Omental fat pad (tissue), 4 donors: ENCODE results near the gene PPP2R5D. TPM values are rescaled to one million over a fixed set of nuclear protein-coding genes. Genes with fewer than 3 reads are reported as not detected.
"Not testable (repeated sequence)": the region's sequence is repeated elsewhere in the genome, so short reads cannot be mapped to it uniquely, and the experiment has no call there.

Experiments
- ATAC-seq: fragments of 150-250 bp; one replicate; pipeline ENCODE4 v1.9.1; 2016; ENCODE audit warnings: mild to moderate bottlenecking, moderate library complexity; ENCODE audit not compliant: low FRiP score
- DNase-seq: peaks from one replicate; pipeline ENCODE4 v3.0.0-alpha.2; 2019; ENCODE audit warnings: low spot score
- total RNA-seq, 4 donors: library from RNA; depleted of rRNA; stranded (reverse); fragments of >200 nt; gene quantifications; one replicate each; pipeline ENCODE4 v1.1.0, GENCODE V29; 2016
- TF ChIP-seq, protein P1 (sequence below), 3 donors: fragments of 450-650 bp; IDR thresholded peaks; one replicate each; pipeline ENCODE4 v1.5.1; 2016 to 2017; ENCODE audit warnings: antibody characterized with exemption in 3 of 3, mild to moderate bottlenecking in 3 of 3, moderate library complexity in 2 of 3

PPP2R5D gene
- total RNA-seq, 4 donors from 2014 or later = 18.0 to 41.5 (median 37.4) TPM

DNA sequence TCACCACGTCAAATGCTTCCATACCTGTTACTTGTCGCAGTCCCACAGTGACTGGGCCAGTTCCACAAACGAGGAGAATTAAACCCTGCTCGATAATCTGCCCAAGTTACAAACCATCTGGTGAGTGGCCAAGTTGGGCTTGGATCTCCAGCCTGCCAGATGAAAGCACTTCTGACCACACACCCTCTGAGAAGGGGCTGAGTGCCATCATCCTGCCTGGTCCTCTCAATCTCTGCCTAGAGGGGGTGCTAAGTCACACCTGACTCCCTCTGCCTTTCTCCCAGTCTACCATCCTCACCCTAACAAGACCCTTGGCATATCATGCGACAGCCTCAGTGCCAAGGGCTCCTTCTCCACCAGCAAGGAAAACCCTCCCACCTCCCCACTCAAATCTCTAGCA is 52.8 kb downstream of the PPP2R5D start:
- TF ChIP-seq, protein P1, sequence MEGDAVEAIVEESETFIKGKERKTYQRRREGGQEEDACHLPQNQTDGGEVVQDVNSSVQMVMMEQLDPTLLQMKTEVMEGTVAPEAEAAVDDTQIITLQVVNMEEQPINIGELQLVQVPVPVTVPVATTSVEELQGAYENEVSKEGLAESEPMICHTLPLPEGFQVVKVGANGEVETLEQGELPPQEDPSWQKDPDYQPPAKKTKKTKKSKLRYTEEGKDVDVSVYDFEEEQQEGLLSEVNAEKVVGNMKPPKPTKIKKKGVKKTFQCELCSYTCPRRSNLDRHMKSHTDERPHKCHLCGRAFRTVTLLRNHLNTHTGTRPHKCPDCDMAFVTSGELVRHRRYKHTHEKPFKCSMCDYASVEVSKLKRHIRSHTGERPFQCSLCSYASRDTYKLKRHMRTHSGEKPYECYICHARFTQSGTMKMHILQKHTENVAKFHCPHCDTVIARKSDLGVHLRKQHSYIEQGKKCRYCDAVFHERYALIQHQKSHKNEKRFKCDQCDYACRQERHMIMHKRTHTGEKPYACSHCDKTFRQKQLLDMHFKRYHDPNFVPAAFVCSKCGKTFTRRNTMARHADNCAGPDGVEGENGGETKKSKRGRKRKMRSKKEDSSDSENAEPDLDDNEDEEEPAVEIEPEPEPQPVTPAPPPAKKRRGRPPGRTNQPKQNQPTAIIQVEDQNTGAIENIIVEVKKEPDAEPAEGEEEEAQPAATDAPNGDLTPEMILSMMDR (IDR thresholded peaks at IDR 0.05) = no peak
- ATAC-seq = no peak

DNA sequence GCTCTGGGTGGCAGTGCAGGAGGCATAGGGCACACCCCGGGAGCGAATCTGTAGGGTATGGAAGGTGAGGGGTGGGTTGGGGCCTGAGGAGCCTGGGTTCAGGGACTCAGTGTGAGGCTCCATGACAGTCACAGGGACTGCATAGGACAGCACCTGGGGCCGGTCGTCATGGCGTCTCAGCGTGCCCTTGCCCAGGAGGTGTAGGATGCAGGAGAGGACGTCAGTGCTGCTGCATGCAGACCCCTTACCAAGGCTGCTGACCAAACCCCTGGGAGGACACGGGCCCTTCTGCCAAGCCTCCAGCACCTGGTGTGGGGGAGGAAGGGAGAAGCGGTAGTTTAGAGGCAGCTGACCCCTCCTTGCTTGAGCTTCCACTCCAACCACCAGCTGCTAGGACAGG is 53.3 kb downstream of the PPP2R5D start:
- no peak for ATAC-seq
- no peak for DNase-seq
- TF ChIP-seq, protein P1 (IDR thresholded peaks at IDR 0.05) = no peak

More for the DNA sequence above, 52.8 kb downstream of the PPP2R5D start:
- DNase-seq = no peak

DNA sequence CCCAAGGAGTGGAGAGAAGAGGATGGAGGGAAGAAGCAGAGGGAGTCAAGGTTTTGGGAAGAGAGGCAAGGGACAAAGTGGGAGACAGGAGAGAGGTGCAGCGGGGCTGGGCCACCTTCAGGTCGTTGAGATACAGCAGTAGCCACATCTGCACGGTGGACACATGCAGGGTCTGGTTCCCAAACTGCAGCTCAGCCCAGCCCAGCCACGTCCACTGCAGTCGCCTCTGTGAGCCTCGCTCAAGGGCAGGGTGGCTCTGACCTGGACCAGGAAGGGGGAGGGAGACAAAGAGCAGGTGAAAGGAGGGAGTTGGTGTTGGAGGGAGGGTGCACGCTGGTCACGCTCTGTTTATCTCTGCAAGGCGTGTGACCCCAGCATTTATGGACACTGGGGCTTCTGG is 54.4 kb downstream of the PPP2R5D start:
- ATAC-seq (no peak), DNase-seq (no peak)
- TF ChIP-seq, protein P1 (IDR thresholded peaks at IDR 0.05) = no peak

DNA sequence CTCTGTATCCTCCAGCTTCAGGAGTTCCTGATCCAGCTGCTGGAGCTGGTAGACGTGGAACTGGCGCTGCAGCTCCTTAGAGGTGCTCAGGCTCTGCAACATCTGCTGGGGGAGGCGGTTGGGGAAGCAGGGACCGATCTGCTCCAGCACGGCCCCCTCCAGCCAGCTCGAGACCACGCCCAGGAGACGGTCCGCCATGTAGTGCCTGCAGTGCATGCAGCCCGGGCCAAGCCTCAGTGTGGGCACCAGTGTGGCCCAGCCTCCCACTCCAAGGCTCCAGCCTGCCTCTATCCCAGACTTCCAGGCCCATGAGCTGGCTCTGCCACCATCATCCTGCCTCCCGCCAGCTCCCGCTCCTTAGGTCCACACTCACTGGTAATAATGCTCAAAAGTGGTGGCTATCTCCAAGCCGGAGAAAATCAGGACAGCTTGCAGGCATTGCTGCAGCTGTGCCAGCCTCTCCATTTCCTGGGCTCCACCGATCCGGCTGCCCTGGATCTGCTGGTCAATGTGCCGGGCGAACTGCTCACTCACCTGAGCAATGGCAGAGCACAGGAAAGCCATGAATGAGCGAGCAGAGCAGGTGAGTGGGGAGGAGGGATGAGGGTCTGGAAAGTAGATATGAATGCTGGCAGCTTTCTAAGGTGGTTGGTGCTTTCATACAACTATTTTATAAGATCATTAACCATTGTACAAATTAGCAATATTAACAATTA is 56.3 kb downstream of the PPP2R5D start:
- no peak for DNase-seq
- TF ChIP-seq, protein P1 (IDR thresholded peaks at IDR 0.05) = no peak
- no peak for ATAC-seq

DNA sequence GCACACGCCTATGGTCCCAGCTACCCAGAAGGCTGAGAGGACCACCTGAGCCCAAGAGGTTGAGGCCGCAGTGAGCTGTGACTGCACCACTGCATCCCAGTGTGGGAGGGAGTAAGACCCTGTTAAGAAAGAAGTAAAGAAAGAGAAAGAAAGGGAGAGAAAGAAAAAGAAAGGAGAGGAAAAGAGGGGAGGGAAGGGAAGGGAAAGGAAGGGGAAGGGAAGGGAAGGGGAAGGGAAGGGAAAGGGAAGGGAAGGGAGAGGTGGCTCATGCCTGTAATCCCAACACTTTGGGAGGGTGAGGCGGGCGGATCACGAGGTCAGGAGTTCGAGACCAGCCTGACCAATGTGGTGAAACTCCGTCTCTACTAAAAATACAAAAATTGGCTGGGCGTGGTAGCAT is 57.1 kb downstream of the PPP2R5D start:
- ATAC-seq, DNase-seq: not testable (repeated sequence)

DNA sequence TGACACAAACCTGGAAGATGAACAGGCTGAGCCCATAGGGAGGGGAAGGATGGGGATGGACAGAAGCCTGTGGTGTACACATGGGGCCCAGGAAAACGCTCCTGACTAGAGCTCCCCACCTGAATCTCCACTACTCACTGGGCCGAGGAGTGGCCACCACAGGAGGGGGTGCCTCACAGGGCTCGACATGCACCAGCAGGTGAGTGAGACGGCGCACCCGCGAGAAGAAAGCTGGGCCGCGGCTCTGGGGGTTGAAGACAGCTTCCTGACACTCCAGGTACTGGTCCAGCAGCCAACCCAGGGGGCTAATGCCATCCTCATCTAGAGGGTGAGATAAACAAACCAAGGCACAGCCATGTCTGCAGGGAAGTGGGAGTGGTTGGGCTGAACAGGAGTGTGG is 58.9 kb downstream of the PPP2R5D start:
- ATAC-seq = no peak
- no peak for DNase-seq
- TF ChIP-seq, protein P1 (IDR thresholded peaks at IDR 0.05) = no peak

DNA sequence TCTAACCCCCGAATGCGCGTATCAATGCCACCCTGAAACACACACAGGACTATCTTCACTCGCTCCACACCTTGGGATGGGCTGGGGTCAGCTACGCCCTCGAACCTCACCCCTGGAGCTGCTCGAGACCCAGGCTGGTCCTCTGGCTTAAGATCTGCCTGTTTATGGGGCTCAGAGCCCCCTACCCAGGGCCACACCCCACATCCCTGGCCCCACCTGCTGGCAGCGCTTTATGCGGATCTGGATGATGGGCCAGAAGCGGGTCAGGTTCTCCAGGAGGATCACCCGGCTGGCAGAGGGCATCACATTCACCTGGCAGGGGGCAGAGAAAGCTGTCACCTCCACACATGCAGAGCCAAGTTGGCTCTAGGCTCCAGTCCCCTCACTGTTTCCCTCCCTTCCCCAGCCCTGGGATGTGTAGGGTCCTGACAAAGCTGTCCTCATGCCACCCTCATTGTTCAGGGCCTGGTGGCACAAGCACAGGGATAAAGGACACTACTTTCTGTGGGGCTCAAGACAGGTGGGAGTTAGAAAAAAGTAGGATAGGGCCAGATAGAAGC is 61.1 kb downstream of the PPP2R5D start:
- DNase-seq (no peak), ATAC-seq (no peak)
- TF ChIP-seq, protein P1 (IDR thresholded peaks at IDR 0.05) = no peak
